ENCODE data around the gene OR2G3.

Gene OR2G3

GRCh38 chr1:247605286-247605685 is at the start of gene OR2G3:
TSS of gene OR2G3 (plus strand) at chr1:247605586. CDS start at chr1:247605586, 0 bp downstream.
- DNase-seq (ENCODE audit: low spot score) = no peak

DNA sequence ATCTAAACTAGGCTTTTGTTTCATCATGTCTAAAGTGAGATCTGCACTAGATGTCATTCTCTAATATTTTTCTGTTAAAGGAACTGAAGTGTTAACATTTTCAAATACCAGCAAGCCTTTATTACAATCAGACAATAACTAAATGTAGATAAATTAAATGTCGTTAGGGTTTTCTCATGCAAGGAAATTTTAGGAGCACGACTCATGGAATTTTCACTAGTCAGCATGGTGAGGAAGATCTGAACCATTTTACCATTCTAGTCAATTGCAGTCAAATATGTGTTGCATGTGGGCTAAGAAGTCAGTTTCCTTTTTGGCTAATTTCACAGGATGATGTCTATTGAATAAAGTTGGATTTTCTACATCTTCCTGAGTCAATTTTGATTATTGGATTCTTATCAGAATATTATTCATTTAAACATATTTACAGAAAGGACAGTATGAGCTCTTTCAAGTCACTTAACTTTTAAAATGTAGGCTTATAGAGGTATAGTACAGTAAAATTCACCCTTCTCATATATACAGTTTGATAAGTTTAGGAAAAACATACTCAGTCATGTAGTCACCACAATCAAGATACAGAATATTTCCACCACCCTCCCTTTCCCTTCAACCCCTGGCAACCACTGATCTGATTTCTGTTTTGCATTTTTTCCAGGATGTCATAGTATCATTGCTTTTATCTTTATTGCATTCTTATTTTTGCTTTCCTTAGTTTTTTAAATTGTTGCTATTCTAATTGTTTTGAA is 47.3 kb upstream of the OR2G3 start:
- DNase-seq (ENCODE audit: low spot score) = no peak

GRCh38 chr1:247561711-247562110 is 43.7 kb upstream of the OR2G3 start:
- no peak for DNase-seq (ENCODE audit: low spot score)

DNA sequence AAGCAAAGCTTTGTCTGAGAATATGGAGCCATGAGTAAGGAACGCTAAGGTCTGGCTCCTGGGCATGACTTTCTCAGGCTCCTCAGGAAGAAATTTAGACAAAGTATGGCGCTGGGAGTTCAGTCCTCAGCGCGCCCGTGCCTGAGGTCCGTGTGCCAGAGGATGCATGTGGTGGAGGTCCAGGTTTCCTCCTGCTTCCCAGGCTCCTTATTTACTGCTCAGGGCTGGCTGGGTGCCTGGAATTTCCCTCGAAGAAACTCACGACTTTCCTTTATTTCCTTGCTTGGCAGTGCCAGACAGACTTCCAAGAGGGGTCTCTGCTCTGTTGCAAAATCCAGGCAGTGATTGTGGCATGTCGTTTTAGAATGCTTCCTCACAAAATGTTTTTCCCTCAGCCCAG is 43.2 kb upstream of the OR2G3 start:
- DNase-seq (ENCODE audit: low spot score) = no peak

DNA sequence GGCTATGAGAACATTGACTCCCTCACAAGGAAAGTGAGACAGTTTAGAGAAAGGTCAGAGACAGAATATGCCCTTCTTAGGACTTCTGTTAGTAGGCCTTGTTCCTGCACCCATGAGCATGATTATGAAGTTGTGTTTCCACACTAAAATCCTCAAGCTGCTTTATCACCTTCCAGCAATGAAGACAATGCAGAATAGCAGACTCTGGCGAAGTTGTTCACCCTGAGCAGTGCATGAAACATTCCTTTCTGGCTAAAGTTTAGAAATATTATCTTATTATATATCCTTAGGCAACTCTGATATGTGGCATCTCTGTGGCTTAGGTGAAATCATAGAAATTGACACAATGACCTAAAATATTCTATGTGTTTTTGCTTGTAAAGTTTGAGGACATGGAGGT is 31.1 kb upstream of the OR2G3 start:
- DNase-seq (ENCODE audit: low spot score) = no peak

DNA sequence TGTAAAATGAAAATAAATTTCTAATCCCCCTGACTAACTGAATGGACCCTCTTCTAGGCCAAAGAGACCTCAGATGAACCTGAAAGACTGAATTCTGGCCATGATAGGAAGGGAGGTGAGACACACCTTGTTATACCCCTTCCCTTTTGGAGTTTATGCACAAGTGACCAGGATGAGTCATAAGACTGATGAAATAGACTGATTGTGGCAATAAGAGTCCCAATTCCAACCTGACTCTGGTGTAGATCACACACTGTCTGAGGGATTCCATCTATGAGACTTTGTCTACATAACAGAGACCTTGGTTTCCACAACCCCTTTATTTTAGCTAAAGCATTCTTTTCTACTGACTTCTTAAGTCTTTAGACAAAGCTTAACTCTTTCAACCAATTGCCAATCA is 30.7 kb upstream of the OR2G3 start:
- DNase-seq (ENCODE audit: low spot score) = no peak

DNA sequence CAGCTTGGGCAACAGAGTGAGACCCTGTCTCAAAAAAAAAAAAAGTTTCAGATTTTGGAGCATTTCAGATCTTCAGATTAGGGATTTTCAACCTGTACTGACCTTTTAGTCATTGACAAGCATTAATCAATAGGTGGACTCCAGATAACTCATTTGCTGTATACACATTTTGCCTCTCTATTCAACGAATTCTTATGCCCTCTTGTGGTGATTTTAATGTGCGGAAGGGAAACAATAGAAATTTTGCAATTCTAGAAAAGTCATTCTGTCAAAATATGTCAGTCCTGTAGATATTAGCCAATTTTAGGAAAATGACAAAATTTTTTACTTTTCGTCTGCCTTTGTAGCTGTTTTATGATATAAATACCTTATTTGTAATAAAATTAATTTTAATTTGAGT is 28.9 kb upstream of the OR2G3 start:
- no peak for DNase-seq (ENCODE audit: low spot score)

DNA sequence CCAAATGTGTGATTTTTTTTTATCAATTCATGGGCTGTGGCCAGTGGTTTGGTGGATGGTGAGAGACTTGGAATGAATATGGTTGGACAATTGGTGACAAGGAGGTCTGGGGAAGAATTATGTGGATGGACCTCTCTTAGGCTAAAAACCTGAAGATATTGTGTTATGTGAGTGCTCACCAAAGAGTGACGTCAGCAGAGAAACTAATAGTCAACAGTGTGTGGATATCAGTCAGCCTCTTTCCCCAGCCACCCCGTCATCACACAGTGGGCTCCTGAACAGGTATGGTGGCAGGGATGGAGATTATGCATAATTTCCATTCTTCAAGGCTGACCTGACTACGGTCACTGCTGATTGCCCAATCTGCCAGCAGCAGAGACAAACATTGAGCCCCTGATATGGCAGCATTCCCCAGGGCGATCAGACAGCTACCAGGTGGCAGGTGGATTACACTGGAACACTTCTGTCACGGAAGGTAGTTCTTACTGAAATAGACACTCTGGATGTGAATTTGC is 26.4 kb upstream of the OR2G3 start:
- no peak for DNase-seq (ENCODE audit: low spot score)

DNA sequence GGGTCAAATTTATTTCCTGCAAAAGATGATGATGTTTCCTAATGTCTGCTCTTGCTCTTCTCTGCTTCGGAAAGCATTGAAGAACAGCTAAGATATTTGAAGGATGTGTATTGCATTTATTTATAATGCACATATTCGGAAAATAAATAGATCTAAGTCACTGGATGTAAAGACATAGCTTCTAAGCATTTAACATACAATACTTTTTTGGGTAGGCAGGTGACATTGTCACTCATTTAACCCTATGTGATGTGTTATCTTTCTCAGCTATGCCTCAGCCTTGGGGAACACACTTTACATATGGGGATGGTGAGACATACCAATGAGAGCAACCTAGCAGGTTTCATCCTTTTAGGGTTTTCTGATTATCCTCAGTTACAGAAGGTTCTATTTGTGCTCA is 17.3 kb upstream of the OR2G3 start, which contains the start of gene OR2G2:
Gene OR2G2 (plus strand): TSS at position 301 of the 400 bp plus-strand sequence. CDS start 0 bp downstream, at position 301.
- no peak for DNase-seq (ENCODE audit: low spot score)

DNA sequence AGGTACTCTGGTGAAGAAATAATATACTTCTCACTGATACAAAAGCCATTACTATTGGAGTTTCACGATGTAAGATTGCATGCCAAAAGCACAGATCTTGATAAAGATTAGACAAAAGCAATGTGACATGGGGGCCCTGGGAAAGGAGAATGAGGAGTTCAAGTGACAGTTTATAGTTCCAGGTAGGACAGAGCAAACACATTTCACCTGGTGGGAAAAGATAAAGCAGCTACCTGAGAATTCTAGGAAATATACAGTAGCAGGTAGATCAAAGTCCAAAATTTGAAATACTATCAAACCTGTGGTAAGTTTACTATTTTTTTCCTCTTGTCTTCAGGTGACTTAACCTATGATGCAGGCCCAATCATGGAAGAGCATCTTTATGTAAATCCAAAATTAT is 8.0 kb downstream of the OR2G3 start:
- DNase-seq (ENCODE audit: low spot score) = no peak

- no peak for DNase-seq (ENCODE audit: low spot score)
These were observed 9.2 kb downstream of the OR2G3 start for GRCh38 chr1:247614625-247615024.

GRCh38 chr1:247627951-247628350 is 22.6 kb downstream of the OR2G3 start:
- DNase-seq (ENCODE audit: low spot score) = no peak

DNA sequence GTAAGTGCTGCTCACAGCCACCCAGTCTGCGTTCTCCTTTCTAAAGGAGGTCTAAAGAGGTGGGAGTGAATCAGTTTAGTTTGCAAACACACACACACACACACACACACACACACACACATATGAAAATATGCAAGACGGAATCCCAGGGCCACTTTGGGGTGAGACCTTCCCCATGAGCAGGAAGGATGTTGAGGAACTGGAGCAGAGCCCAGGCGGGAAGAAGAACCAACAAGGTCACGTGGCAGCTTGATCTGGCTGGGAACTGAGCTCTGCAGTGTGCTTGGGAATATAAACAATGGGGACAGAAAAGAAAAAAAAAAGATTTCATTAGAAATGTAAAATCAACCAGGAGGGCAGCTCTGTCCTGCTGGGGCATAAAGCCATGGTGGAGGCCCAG is 32.6 kb downstream of the OR2G3 start:
- DNase-seq (ENCODE audit: low spot score) = no peak

DNA sequence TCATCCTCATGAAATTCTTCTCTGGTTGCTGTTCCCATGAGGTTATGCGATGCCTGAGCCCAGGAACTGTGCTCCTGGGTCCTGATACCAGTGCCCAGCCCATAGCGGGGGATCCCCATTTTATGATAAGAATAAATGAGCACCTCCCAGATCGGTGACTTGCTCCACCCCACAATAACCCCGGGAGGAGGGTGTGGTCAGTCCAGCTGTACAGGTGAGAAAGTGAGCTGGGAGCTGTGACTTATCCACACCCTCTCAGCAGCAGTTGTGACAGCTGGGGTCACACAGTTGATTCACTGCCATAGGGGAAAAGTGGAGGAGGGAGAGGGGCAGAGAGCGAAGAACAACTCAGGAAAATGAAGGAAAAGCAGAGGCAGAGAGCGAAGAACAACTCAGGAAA is 33.4 kb downstream of the OR2G3 start:
- DNase-seq (ENCODE audit: low spot score) = no peak

DNA sequence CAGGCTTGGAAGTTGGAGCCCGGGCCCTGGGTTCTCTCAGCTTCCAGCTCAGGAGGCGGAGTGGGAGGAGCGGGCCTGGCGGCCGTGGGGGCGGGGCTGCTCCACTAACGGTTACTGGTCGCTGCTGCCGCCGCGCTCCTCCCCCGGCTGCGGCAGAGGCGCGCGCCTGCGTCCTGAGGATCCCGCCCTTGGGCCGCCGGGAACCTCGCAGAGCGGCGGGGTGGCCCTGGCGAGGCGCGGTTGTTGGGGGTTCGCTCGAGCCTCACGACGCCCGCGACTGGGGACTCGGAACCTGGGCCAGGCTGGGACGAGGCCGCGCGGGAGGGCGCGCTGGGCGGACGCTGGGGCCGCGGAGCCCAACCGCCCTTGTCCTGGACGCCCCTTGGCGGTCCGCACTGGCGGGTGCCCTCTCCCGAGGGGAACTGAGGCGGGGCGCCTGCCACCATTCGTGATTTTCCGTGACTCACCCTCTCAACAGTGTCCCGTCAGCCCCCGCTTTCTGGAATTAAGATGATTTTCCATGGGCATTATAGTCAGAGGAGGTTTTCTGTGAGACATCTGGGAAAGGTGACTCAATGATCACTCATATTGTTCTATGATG is 34.1 kb downstream of the OR2G3 start:
- no peak for DNase-seq (ENCODE audit: low spot score)

GRCh38 chr1:247642742-247643141 is 37.4 kb downstream of the OR2G3 start:
- DNase-seq (ENCODE audit: low spot score) = no peak

DNA sequence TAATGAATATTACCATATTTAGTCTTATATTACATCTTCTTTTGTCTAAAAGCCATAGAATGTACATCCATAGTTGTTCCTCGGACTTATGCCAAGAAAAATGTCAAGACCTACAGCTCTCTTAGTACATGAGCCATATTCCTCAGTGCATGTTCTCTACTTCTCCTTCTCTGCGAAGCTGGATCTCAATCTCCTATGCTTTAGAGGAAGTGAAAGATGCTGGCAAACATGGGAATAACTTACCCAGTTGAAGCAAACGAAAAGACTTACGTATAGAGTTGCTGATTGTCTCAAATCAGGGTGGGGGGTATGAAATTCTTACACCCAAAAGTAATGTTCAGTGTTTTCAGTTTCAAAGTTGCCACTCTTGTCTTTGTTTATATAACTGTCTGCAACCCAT is 41.5 kb downstream of the OR2G3 start:
- DNase-seq (ENCODE audit: low spot score) = no peak

DNA sequence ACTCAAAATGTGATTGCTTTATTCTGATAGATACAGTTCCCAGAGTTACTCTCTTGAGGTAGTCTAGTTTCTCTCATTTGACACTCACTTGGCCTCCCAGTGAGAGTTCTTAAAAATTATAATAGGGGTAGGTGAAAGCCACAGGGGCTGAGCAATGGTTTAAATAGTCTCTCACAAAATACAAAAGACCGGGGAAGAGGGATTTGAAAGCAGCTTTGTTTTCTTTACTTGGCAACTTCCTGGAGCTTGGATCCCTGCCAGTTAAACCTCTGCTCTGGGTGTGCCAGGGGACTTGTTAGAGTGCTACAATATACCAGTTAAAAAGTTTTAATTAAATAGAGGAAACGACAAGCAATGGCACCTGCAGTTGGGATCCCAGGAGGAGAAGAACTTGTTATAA is 42.5 kb downstream of the OR2G3 start:
- DNase-seq (ENCODE audit: low spot score) = no peak

GRCh38 chr1:247653040-247653439 is 47.7 kb downstream of the OR2G3 start:
- no peak for DNase-seq (ENCODE audit: low spot score)

All from CD4-positive, alpha-beta T cell treated with Interleukin-2 at 100 ng/mL for 4 hours (primary cell).